Activated CD4-positive, alpha-beta T cell treated with anti-CD3 and anti-CD28 coated beads, Interleukin-2, amount 10 ng/mL, durations not matched to agents 7 days and 5 days (primary cell): ENCODE data around the gene CDC42EP1. TPM values are rescaled to one million over a fixed set of nuclear protein-coding genes. Genes with fewer than 3 reads are reported as not detected.
A peak's percentile ranks its signal among the peaks of the same experiment; 100 is the strongest.

ENCODE experiments used
- CTCF ChIA-PET: fragments of 350-600 bp; sonication (Branson Sonifier 250); formaldehyde crosslinking; loops from one replicate; lab custom pipeline; 2021; ENCODE audit warnings: antibody characterized with exemption; lab: Charles Lee
- POLR2A ChIA-PET: fragments of 350-600 bp; sonication (Branson Sonifier 250); formaldehyde crosslinking; loops from one replicate; lab custom pipeline; 2021; ENCODE audit warnings: antibody characterized with exemption; lab: Charles Lee
- DNase-seq: peaks from one replicate; pipeline ENCODE4 v3.0.0-alpha.2; 2020
- H3K27ac Mint-ChIP-seq: one replicate; pipeline ENCODE4 v1.8.0; 2021; ENCODE audit warnings: mild to moderate bottlenecking, moderate library complexity, mixed read lengths
- H3K27me3 Mint-ChIP-seq: one replicate; pipeline ENCODE4 v1.8.0; 2021; ENCODE audit warnings: mixed read lengths
- H3K36me3 Mint-ChIP-seq: one replicate; pipeline ENCODE4 v1.8.0; 2021; ENCODE audit warnings: low read depth, mixed read lengths
- H3K4me1 Mint-ChIP-seq: one replicate; pipeline ENCODE4 v1.8.0; 2021; ENCODE audit warnings: mixed read lengths
- H3K4me3 Mint-ChIP-seq: one replicate; pipeline ENCODE4 v1.8.0; 2021; ENCODE audit warnings: mild to moderate bottlenecking, moderate library complexity, mixed read lengths
- H3K9me3 Mint-ChIP-seq: one replicate; pipeline ENCODE4 v1.8.0; 2021; ENCODE audit warnings: mixed read lengths
- total RNA-seq, 2 experiments: library from RNA; stranded (reverse); gene quantifications; one replicate each; pipeline ENCODE4 v1.2.3, GENCODE V29; 2021

The CDC42EP1 gene
- total RNA-seq, 2 experiments from 2014 or later, result 0.30 TPM; not detected in 1

DNA sequence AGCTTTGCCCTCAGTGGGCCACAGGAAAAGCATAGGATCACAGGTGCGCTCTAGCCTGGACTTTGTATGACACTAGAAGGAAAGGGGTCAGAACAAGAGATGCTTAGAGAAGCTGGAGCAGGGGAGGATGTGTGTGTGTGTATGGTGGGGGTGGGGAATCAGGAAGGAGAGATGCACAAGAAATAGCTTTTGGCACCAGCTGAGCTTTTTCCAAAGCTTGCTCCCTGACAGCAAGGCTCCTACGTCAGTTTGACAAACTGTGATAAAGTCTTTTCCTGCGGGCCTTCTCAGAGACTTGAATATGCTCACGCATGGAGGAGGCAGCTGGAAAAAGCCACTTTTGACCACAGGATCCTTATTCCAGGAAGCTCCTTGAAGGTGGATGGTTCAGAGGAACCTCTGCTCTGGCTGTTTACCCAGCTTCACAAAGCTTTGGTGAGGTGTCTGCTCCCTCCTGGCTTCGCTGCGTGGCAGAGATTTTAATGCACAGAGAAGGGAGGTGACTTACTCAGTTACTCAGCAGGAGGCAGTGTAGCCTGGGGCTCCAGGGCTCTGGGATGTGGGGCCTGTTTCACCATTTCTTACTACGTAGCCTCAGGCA is 3.9 kb downstream of the CDC42EP1 start:
- peaks cover 30% of the 10 kb centered on the region for H3K4me1 Mint-ChIP-seq
- H3K4me3 Mint-ChIP-seq, result no peak overlapping the region
- CTCF ChIA-PET, result interaction anchor here (1.1 to 15.9 kb wide), 6 partner anchors 7 to 44 kb away, joined by 4 to 397 read pairs (median 20); partner anchors contain the start of genes GGA1 and LGALS2
- H3K36me3 Mint-ChIP-seq, result no peaks in the 10 kb centered on the region
- no peak overlapping the region for H3K27ac Mint-ChIP-seq
- DNase-seq, result no peak
- POLR2A ChIA-PET, result no interaction called here
- no peaks in the 10 kb centered on the region for H3K9me3 Mint-ChIP-seq
- H3K27me3 Mint-ChIP-seq, result peaks cover 46% of the 10 kb centered on the region

- no peak for DNase-seq
- H3K4me1 Mint-ChIP-seq, result peaks cover 30% of the 10 kb centered on the region
- no peak overlapping the region for H3K27ac Mint-ChIP-seq
- ChIA-PET POLR2A (interaction anchor here (0.6 kb wide), 1 partner anchor 92 kb away, joined by 6 read pairs; no protein-coding TSS in a partner anchor), CTCF (interaction anchor here (0.9 to 15.9 kb wide), 13 partner anchors 9 to 322 kb away, joined by 3 to 397 read pairs (median 10); partner anchors contain the start of genes CARD10, GGA1, LGALS2 and RAC2)
- H3K27me3 Mint-ChIP-seq, result peaks cover 47% of the 10 kb centered on the region
- H3K9me3 Mint-ChIP-seq, result no peaks in the 10 kb centered on the region
- no peak overlapping the region for H3K4me3 Mint-ChIP-seq
- no peaks in the 10 kb centered on the region for H3K36me3 Mint-ChIP-seq
Measured at GRCh38 chr22:37565830-37566229, 5.5 kb downstream of the CDC42EP1 start.

GRCh38 chr22:37566329-37566837 is 6.1 kb downstream of the CDC42EP1 start:
- H3K9me3 Mint-ChIP-seq, result no peaks in the 10 kb centered on the region
- H3K4me3 Mint-ChIP-seq, result no peak overlapping the region
- H3K27me3 Mint-ChIP-seq, result peaks cover 42% of the 10 kb centered on the region
- H3K36me3 Mint-ChIP-seq, result no peaks in the 10 kb centered on the region
- peak; percentile 27 for DNase-seq
- CTCF ChIA-PET, result interaction anchor here (0.7 to 15.9 kb wide), 23 partner anchors 10 to 356 kb away, joined by 3 to 397 read pairs (median 5); partner anchors contain the start of genes ANKRD54, CARD10, GGA1 and LGALS2
- H3K4me1 Mint-ChIP-seq, result peaks cover 28% of the 10 kb centered on the region
- POLR2A ChIA-PET, result interaction anchor here (0.6 kb wide), 1 partner anchor 91 kb away, joined by 6 read pairs; no protein-coding TSS in a partner anchor
- no peak overlapping the region for H3K27ac Mint-ChIP-seq

- H3K4me3 Mint-ChIP-seq, result peak overlapping the region; percentile 41
- peak overlapping the region; percentile 73 for H3K27ac Mint-ChIP-seq
- peaks cover 23% of the 10 kb centered on the region for H3K4me1 Mint-ChIP-seq
- H3K27me3 Mint-ChIP-seq, result peaks cover 38% of the 10 kb centered on the region
- peak; percentile 94 for DNase-seq
- ChIA-PET CTCF (interaction anchor here (0.5 to 15.9 kb wide), 42 partner anchors 8 to 589 kb away, joined by 3 to 397 read pairs (median 4); partner anchors contain the start of genes ANKRD54, CARD10, CYTH4 and GGA1), POLR2A (no interaction called here)
- H3K9me3 Mint-ChIP-seq, result no peaks in the 10 kb centered on the region
- H3K36me3 Mint-ChIP-seq, result no peaks in the 10 kb centered on the region
Measured at GRCh38 chr22:37566903-37567798, 6.9 kb downstream of the CDC42EP1 start.

DNA sequence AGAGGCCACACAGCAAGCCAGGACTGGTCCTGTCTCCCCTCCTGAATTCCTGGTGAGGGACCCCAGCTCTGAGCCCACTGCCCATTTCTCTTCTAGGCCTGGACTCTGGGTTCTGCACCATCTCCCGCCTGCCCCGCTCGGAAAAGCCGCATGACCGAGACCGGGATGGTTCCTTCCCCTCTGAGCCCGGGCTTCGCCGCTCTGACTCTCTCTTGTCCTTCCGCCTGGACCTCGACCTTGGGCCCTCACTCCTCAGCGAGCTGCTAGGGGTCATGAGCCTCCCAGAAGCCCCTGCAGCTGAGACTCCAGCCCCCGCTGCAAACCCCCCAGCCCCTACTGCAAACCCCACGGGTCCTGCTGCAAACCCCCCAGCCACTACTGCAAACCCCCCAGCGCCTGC is 7.7 kb downstream of the CDC42EP1 start:
- CTCF ChIA-PET, result interaction anchor here (0.5 to 15.9 kb wide), 27 partner anchors 7 to 418 kb away, joined by 3 to 397 read pairs (median 5); partner anchors contain the start of genes CYTH4, GGA1, IL2RB and LGALS2
- Mint-ChIP-seq H3K27ac (no peak overlapping the region), H3K9me3 (no peaks in the 10 kb centered on the region), H3K4me1 (peaks cover 22% of the 10 kb centered on the region), H3K4me3 (no peak overlapping the region), H3K27me3 (peaks cover 32% of the 10 kb centered on the region), H3K36me3 (no peaks in the 10 kb centered on the region)
- no peak for DNase-seq
- POLR2A ChIA-PET, result no interaction called here

- CTCF ChIA-PET, result interaction anchor here (0.6 to 15.9 kb wide), 13 partner anchors 10 to 419 kb away, joined by 3 to 397 read pairs (median 5); partner anchors contain the start of genes GGA1, IL2RB, LGALS2 and MFNG
- H3K36me3 Mint-ChIP-seq, result no peaks in the 10 kb centered on the region
- no peaks in the 10 kb centered on the region for H3K9me3 Mint-ChIP-seq
- no peak overlapping the region for H3K4me3 Mint-ChIP-seq
- POLR2A ChIA-PET, result no interaction called here
- H3K4me1 Mint-ChIP-seq, result peaks cover 22% of the 10 kb centered on the region
- peaks cover 27% of the 10 kb centered on the region for H3K27me3 Mint-ChIP-seq
- no peak for DNase-seq
- no peak overlapping the region for H3K27ac Mint-ChIP-seq
Measured at GRCh38 chr22:37568448-37569008, 8.2 kb downstream of the CDC42EP1 start.

GRCh38 chr22:37569009-37569920 is 9.0 kb downstream of the CDC42EP1 start:
- CTCF ChIA-PET, result interaction anchor here (1.5 to 15.9 kb wide), 6 partner anchors 7 to 252 kb away, joined by 3 to 397 read pairs (median 9); partner anchors contain the start of gene LGALS2
- POLR2A ChIA-PET, result no interaction called here
- Mint-ChIP-seq H3K4me1 (peaks cover 22% of the 10 kb centered on the region), H3K27me3 (peaks cover 22% of the 10 kb centered on the region), H3K27ac (peak overlapping the region; percentile 33), H3K36me3 (no peaks in the 10 kb centered on the region), H3K4me3 (no peak overlapping the region), H3K9me3 (no peaks in the 10 kb centered on the region)
- no peak for DNase-seq

GRCh38 chr22:37569921-37570660 is 9.8 kb downstream of the CDC42EP1 start:
- no peak overlapping the region for H3K27ac Mint-ChIP-seq
- H3K9me3 Mint-ChIP-seq, result no peaks in the 10 kb centered on the region
- no peaks in the 10 kb centered on the region for H3K36me3 Mint-ChIP-seq
- peaks cover 22% of the 10 kb centered on the region for H3K4me1 Mint-ChIP-seq
- H3K27me3 Mint-ChIP-seq, result peaks cover 19% of the 10 kb centered on the region
- H3K4me3 Mint-ChIP-seq, result no peak overlapping the region
- CTCF ChIA-PET, result interaction anchor here (1.5 to 15.9 kb wide), 5 partner anchors 8 to 25 kb away, joined by 3 to 397 read pairs (median 12); partner anchors contain the start of gene LGALS2
- no peak for DNase-seq
- POLR2A ChIA-PET, result no interaction called here

- Mint-ChIP-seq H3K4me1 (peaks cover 21% of the 10 kb centered on the region), H3K9me3 (no peaks in the 10 kb centered on the region), H3K36me3 (no peaks in the 10 kb centered on the region), H3K27me3 (peaks cover 18% of the 10 kb centered on the region), H3K27ac (no peak overlapping the region), H3K4me3 (no peak overlapping the region)
- CTCF ChIA-PET, result interaction anchor here (1.5 to 15.9 kb wide), 5 partner anchors 9 to 25 kb away, joined by 3 to 397 read pairs (median 12); partner anchors contain the start of gene LGALS2
- no peak for DNase-seq
- POLR2A ChIA-PET, result no interaction called here
Measured at GRCh38 chr22:37570661-37570976, 10.3 kb downstream of the CDC42EP1 start.

- Mint-ChIP-seq H3K36me3 (no peaks in the 10 kb centered on the region), H3K27me3 (peaks cover 14% of the 10 kb centered on the region), H3K27ac (no peak overlapping the region), H3K4me1 (peaks cover 13% of the 10 kb centered on the region), H3K4me3 (no peak overlapping the region), H3K9me3 (no peaks in the 10 kb centered on the region)
- ChIA-PET CTCF (interaction anchor here (0.9 to 15.9 kb wide), 6 partner anchors 9 to 26 kb away, joined by 3 to 397 read pairs (median 9); partner anchors contain the start of gene LGALS2), POLR2A (no interaction called here)
- no peak for DNase-seq
Measured at GRCh38 chr22:37571258-37571991, 11.1 kb downstream of the CDC42EP1 start.
